Suprapubic skin (tissue), 3 donors: ENCODE results near the gene TMEM200C.

Experiments
- CTCF ChIP-seq, 2 donors: fragments of 200-600 bp in 1 of 2; fragments of 450-650 bp in 1 of 2; sonication (generic) in 1 of 2; IDR thresholded peaks; one replicate each; pipeline ENCODE4 v1.5.1; 2016 to 2019; ENCODE audit warnings: antibody characterized with exemption in 2 of 2, mild to moderate bottlenecking in 1 of 2, moderate library complexity in 1 of 2
- EP300 ChIP-seq: sonication (generic); formaldehyde crosslinking; IDR thresholded peaks from one replicate; pipeline ENCODE4 v1.6.1; 2017; ENCODE audit warnings: antibody characterized with exemption
- POLR2A ChIP-seq, 2 donors: fragments of 450-650 bp; IDR thresholded peaks; one replicate each; pipeline ENCODE4 v1.6.1; 2017; ENCODE audit warnings: antibody characterized with exemption in 2 of 2, mild to moderate bottlenecking in 2 of 2, moderate library complexity in 2 of 2

DNA sequence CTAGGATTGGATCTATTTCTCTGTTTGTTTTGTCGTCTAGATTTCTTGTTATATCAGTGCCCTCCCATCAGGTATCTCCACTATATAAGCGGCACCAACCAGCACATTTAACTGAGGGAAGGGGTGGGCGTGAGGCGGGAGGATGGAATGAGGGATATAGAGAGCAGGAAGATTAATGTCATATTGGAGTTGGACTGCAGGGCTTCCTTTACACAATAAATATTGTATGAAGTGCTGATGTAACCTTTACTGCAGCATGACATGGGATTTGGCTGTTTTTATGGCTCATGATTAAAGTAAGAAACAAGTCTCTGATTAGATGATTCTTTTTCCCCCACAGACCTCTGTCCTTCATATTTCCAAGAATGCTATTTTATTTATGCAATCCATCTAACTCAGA is 54.8 kb downstream of the TMEM200C start:
- TF ChIP-seq CTCF (IDR thresholded peaks at IDR 0.05): no peak
- no peak for TF ChIP-seq EP300
- TF ChIP-seq POLR2A (IDR thresholded peaks at IDR 0.05): no peak
